ENCODE results near the gene CD72.

The CD72 gene

GRCh38 chr9:35656831-35657545, 38.8 kb upstream of the CD72 start:
- Histone ChIP-seq H3K4me1 (ENCODE audit: insufficient read depth, insufficient read length) (peaks cover under 1% of the 10 kb centered on the region), H3K9ac (ENCODE audit: insufficient read length, low read depth) (peak overlapping the region; percentile 34), H3K36me3 (ENCODE audit: insufficient read depth, insufficient read length, low read length) (peaks cover 21% of the 10 kb centered on the region), H3K9me3 (ENCODE audit: insufficient read depth, low read length) (no peaks in the 10 kb centered on the region), H3K4me3 (ENCODE audit: insufficient read length, low read depth) (peak overlapping the region; percentile 34), H3K27me3 (ENCODE audit: insufficient read depth, insufficient read length) (peaks cover 7% of the 10 kb centered on the region)
- no peak for DNase-seq (ENCODE audit: low read depth, low spot score)
- no peak for TF ChIP-seq YY1 (IDR thresholded peaks at IDR 0.05; ENCODE audit: insufficient read depth, insufficient read length)
- no peak for TF ChIP-seq SUZ12 (IDR thresholded peaks at IDR 0.05; ENCODE audit: extremely low read depth, insufficient read depth, insufficient read length)
- TF ChIP-seq ZNF274 (IDR thresholded peaks at IDR 0.05; ENCODE audit: low read depth, low read length), result no peak

GRCh38 chr9:35656348-35656747, 38.1 kb upstream of the CD72 start:
- H3K4me1 ChIP-seq (ENCODE audit: insufficient read depth, insufficient read length), result peaks cover 4% of the 10 kb centered on the region
- no peak overlapping the region for H3K9ac ChIP-seq (ENCODE audit: insufficient read length, low read depth)
- H3K36me3 ChIP-seq (ENCODE audit: insufficient read depth, insufficient read length, low read length), result peaks cover 15% of the 10 kb centered on the region
- no peak for DNase-seq (ENCODE audit: low read depth, low spot score)
- peaks cover 7% of the 10 kb centered on the region for H3K27me3 ChIP-seq (ENCODE audit: insufficient read depth, insufficient read length)
- TF ChIP-seq YY1 (IDR thresholded peaks at IDR 0.05; ENCODE audit: insufficient read depth, insufficient read length) (no peak), SUZ12 (IDR thresholded peaks at IDR 0.05; ENCODE audit: extremely low read depth, insufficient read depth, insufficient read length) (no peak), ZNF274 (IDR thresholded peaks at IDR 0.05; ENCODE audit: low read depth, low read length) (no peak)
- H3K4me3 ChIP-seq (ENCODE audit: insufficient read length, low read depth), result no peak overlapping the region
- H3K9me3 ChIP-seq (ENCODE audit: insufficient read depth, low read length), result no peaks in the 10 kb centered on the region

- Histone ChIP-seq H3K9ac (ENCODE audit: insufficient read length, low read depth) (no peak overlapping the region), H3K36me3 (ENCODE audit: insufficient read depth, insufficient read length, low read length) (no peaks in the 10 kb centered on the region), H3K4me1 (ENCODE audit: insufficient read depth, insufficient read length) (peaks cover 22% of the 10 kb centered on the region), H3K9me3 (ENCODE audit: insufficient read depth, low read length) (no peaks in the 10 kb centered on the region), H3K27me3 (ENCODE audit: insufficient read depth, insufficient read length) (peaks cover 7% of the 10 kb centered on the region), H3K4me3 (ENCODE audit: insufficient read length, low read depth) (no peak overlapping the region)
- TF ChIP-seq SUZ12 (IDR thresholded peaks at IDR 0.05; ENCODE audit: extremely low read depth, insufficient read depth, insufficient read length) (no peak), ZNF274 (IDR thresholded peaks at IDR 0.05; ENCODE audit: low read depth, low read length) (no peak), YY1 (IDR thresholded peaks at IDR 0.05; ENCODE audit: insufficient read depth, insufficient read length) (no peak)
- DNase-seq (ENCODE audit: low read depth, low spot score), result no peak
These were observed 35.4 kb upstream of the CD72 start for GRCh38 chr9:35653611-35654010.

GRCh38 chr9:35652829-35653209, 34.6 kb upstream of the CD72 start:
- no peaks in the 10 kb centered on the region for H3K36me3 ChIP-seq (ENCODE audit: insufficient read depth, insufficient read length, low read length)
- no peak for DNase-seq (ENCODE audit: low read depth, low spot score)
- peaks cover 15% of the 10 kb centered on the region for H3K27me3 ChIP-seq (ENCODE audit: insufficient read depth, insufficient read length)
- TF ChIP-seq ZNF274 (IDR thresholded peaks at IDR 0.05; ENCODE audit: low read depth, low read length), result no peak
- TF ChIP-seq SUZ12 (IDR thresholded peaks at IDR 0.05; ENCODE audit: extremely low read depth, insufficient read depth, insufficient read length), result no peak
- TF ChIP-seq YY1 (IDR thresholded peaks at IDR 0.05; ENCODE audit: insufficient read depth, insufficient read length), result no peak
- no peak overlapping the region for H3K9ac ChIP-seq (ENCODE audit: insufficient read length, low read depth)
- peaks cover 22% of the 10 kb centered on the region for H3K4me1 ChIP-seq (ENCODE audit: insufficient read depth, insufficient read length)
- H3K9me3 ChIP-seq (ENCODE audit: insufficient read depth, low read length), result no peaks in the 10 kb centered on the region
- H3K4me3 ChIP-seq (ENCODE audit: insufficient read length, low read depth), result no peak overlapping the region

- Histone ChIP-seq H3K9me3 (ENCODE audit: insufficient read depth, low read length) (no peaks in the 10 kb centered on the region), H3K4me3 (ENCODE audit: insufficient read length, low read depth) (no peak overlapping the region), H3K36me3 (ENCODE audit: insufficient read depth, insufficient read length, low read length) (no peaks in the 10 kb centered on the region), H3K4me1 (ENCODE audit: insufficient read depth, insufficient read length) (peaks cover 24% of the 10 kb centered on the region), H3K27me3 (ENCODE audit: insufficient read depth, insufficient read length) (peaks cover 22% of the 10 kb centered on the region), H3K9ac (ENCODE audit: insufficient read length, low read depth) (no peak overlapping the region)
- DNase-seq (ENCODE audit: low read depth, low spot score), result no peak
- TF ChIP-seq SUZ12 (IDR thresholded peaks at IDR 0.05; ENCODE audit: extremely low read depth, insufficient read depth, insufficient read length) (no peak), YY1 (IDR thresholded peaks at IDR 0.05; ENCODE audit: insufficient read depth, insufficient read length) (no peak), ZNF274 (IDR thresholded peaks at IDR 0.05; ENCODE audit: low read depth, low read length) (no peak)
These were observed 34.0 kb upstream of the CD72 start for GRCh38 chr9:35651956-35652828.

- Histone ChIP-seq H3K36me3 (ENCODE audit: insufficient read depth, insufficient read length, low read length) (no peaks in the 10 kb centered on the region), H3K27me3 (ENCODE audit: insufficient read depth, insufficient read length) (peaks cover 18% of the 10 kb centered on the region), H3K4me1 (ENCODE audit: insufficient read depth, insufficient read length) (peaks cover 24% of the 10 kb centered on the region), H3K4me3 (ENCODE audit: insufficient read length, low read depth) (no peak within 1 kb of the TSS), H3K9ac (ENCODE audit: insufficient read length, low read depth) (peak within 1 kb of the TSS; percentile 6), H3K9me3 (ENCODE audit: insufficient read depth, low read length) (no peaks in the 10 kb centered on the region)
- DNase-seq (ENCODE audit: low read depth, low spot score), result no peak
- TF ChIP-seq ZNF274 (IDR thresholded peaks at IDR 0.05; ENCODE audit: low read depth, low read length), result no peak
- no peak for TF ChIP-seq SUZ12 (IDR thresholded peaks at IDR 0.05; ENCODE audit: extremely low read depth, insufficient read depth, insufficient read length)
- no peak for TF ChIP-seq YY1 (IDR thresholded peaks at IDR 0.05; ENCODE audit: insufficient read depth, insufficient read length)
These were observed 32.3 kb upstream of the CD72 start, which contains the start of gene SIT1 for GRCh38 chr9:35650341-35651158. Gene SIT1, minus strand, starts transcription at chr9:35650931. Its CDS starts 78 bp downstream, at chr9:35650853.
